Naive thymus-derived CD4-positive, alpha-beta T cell (primary cell): ENCODE results near the gene FSTL5. TPM values are rescaled to one million over a fixed set of nuclear protein-coding genes. Genes with fewer than 3 reads are reported as not detected.

Experiments
- ATAC-seq: fragments of 150-1000 bp; cut with Tn5 transposase; 2 replicates; pipeline ENCODE4 v1.10.0; 2021; ENCODE audit warnings: mild to moderate bottlenecking, moderate library complexity
- CTCF ChIA-PET: fragments of 350-600 bp; sonication (Branson Sonifier 250); formaldehyde crosslinking; loops from one replicate; lab custom pipeline; 2021; ENCODE audit warnings: antibody characterized with exemption; lab: Charles Lee
- POLR2A ChIA-PET: fragments of 350-600 bp; sonication (Branson Sonifier 250); formaldehyde crosslinking; loops from one replicate; lab custom pipeline; 2021; ENCODE audit warnings: antibody characterized with exemption, inconsistent platforms; lab: Charles Lee
- DNase-seq, 9 donors: peaks; one replicate each; pipeline versions ENCODE4 v3.0.0 to v3.0.0-alpha.2; 2020 to 2022; ENCODE audit warnings: mixed read lengths in 1 of 9
- H3K27ac ChIP-seq: one replicate; pipeline ENCODE4 v1.7.0; 2013; ENCODE audit warnings: mild to moderate bottlenecking, low read depth, low read length, moderate library complexity
- H3K27me3 ChIP-seq, 2 donors: one replicate each; pipeline ENCODE4 v1.7.0; 2013; ENCODE audit warnings: low read length in 2 of 2, mild to moderate bottlenecking in 2 of 2, moderate library complexity in 2 of 2; ENCODE audit not compliant: control insufficient read depth in 2 of 2, insufficient read depth in 2 of 2
- H3K36me3 ChIP-seq, 3 experiments: 1 replicate in 2 of 3; 2 replicates in 1 of 3; pipeline ENCODE4 v1.7.0; 2013; ENCODE audit warnings: low read length in 3 of 3, mild to moderate bottlenecking in 3 of 3, moderate library complexity in 1 of 3; ENCODE audit not compliant: insufficient read depth in 3 of 3, control insufficient read depth in 2 of 3
- H3K4me1 ChIP-seq, 2 donors: one replicate each; pipeline ENCODE4 v1.7.0; 2013; ENCODE audit warnings: low read length in 2 of 2, mild to moderate bottlenecking in 2 of 2, moderate library complexity in 1 of 2; ENCODE audit not compliant: control insufficient read depth in 2 of 2, insufficient read depth in 2 of 2
- H3K4me3 ChIP-seq: 2 replicates; pipeline ENCODE4 v1.7.0; 2013; ENCODE audit warnings: mild to moderate bottlenecking, low read length
- H3K9me3 ChIP-seq, 3 experiments: 1 replicate in 2 of 3; 2 replicates in 1 of 3; pipeline ENCODE4 v1.7.0; 2013; ENCODE audit warnings: low read length in 3 of 3; ENCODE audit not compliant: control insufficient read depth in 2 of 3
- H3K27ac Mint-ChIP-seq, 9 donors: one replicate each; pipeline ENCODE4 v1.8.0; 2020 to 2022; ENCODE audit warnings: mixed read lengths in 9 of 9, mild to moderate bottlenecking in 8 of 9, moderate library complexity in 5 of 9, inconsistent platforms in 2 of 9
- H3K27me3 Mint-ChIP-seq, 5 donors: one replicate each; pipeline ENCODE4 v1.8.0; 2021 to 2022; ENCODE audit warnings: mixed read lengths in 5 of 5, mild to moderate bottlenecking in 1 of 5
- H3K36me3 Mint-ChIP-seq, 5 donors: one replicate each; pipeline ENCODE4 v1.8.0; 2020 to 2022; ENCODE audit warnings: mixed read lengths in 5 of 5, mild to moderate bottlenecking in 3 of 5, inconsistent platforms in 1 of 5
- H3K4me1 Mint-ChIP-seq, 7 donors: one replicate each; pipeline ENCODE4 v1.8.0; 2020 to 2022; ENCODE audit warnings: mixed read lengths in 7 of 7, mild to moderate bottlenecking in 3 of 7, inconsistent platforms in 1 of 7
- H3K4me3 Mint-ChIP-seq, 10 donors: one replicate each; pipeline ENCODE4 v1.8.0; 2020 to 2022; ENCODE audit warnings: mild to moderate bottlenecking in 10 of 10, mixed read lengths in 10 of 10, moderate library complexity in 6 of 10, inconsistent platforms in 2 of 10
- H3K9me3 Mint-ChIP-seq, 11 donors: one replicate each; pipeline ENCODE4 v1.8.0; 2020 to 2022; ENCODE audit warnings: mixed read lengths in 11 of 11, mild to moderate bottlenecking in 4 of 11, inconsistent platforms in 1 of 11, moderate library complexity in 1 of 11
- intact Hi-C, 2 donors: fragments of 100-400 bp; cut with micrococcal nuclease; formaldehyde crosslinking; loops; one replicate each; pipeline ENCODE4 v1.15.1; 2023
- polyA plus RNA-seq, 2 donors: library from polyadenylated mRNA; unstranded; fragments of 300-500 nt; fragmentation: Illumina TruSeq; gene quantifications; one replicate each; pipeline ENCODE4 v1.2.3, GENCODE V29; 2021
- total RNA-seq, 6 experiments: library from RNA in 5 of 6; stranded (reverse) in 5 of 6; gene quantifications; 1 replicate in 5 of 6; 2 replicates in 1 of 6; pipeline ENCODE4 v1.2.3 and lab custom pipeline; 2021 to 2026

FSTL5 gene
- total and polyA plus RNA-seq, 7 experiments from 2014 or later: not detected

DNA sequence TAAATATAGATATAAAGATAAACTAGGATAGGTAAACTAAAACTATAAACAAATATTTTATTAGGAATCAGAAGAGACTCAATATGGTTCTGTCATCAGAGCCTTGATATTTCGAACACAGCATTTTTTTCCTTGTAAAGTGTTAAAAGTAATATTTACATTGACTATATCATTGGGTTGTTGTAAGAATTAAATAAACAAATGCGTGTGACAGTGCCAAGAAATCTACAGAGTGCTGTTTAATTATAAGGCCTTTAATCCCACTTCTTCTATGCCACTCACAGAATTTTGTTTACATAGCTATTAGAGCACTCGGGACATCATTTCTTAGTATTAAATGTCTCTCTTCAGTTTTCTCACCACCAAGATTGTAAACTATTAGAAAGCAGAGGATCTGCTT lies 807.4 kb downstream of the FSTL5 start:
- ChIA-PET CTCF (no interaction called here), POLR2A (no interaction called here)
- ATAC-seq (no peak), DNase-seq (no peak)
- Mint-ChIP-seq H3K9me3 (peaks cover 0 to 25% (median 3%) of the 10 kb centered on the region in 11 donors), H3K4me1 (no peaks in the 10 kb centered on the region), H3K27ac (no peak overlapping the region), H3K4me3 (no peak overlapping the region), H3K36me3 (no peaks in the 10 kb centered on the region), H3K27me3 (no peaks in the 10 kb centered on the region)
- intact Hi-C loops: no loop called here
- Histone ChIP-seq H3K4me3 (no peak overlapping the region), H3K27me3 (no peaks in the 10 kb centered on the region), H3K36me3 (no peaks in the 10 kb centered on the region), H3K27ac (no peak overlapping the region), H3K4me1 (no peaks in the 10 kb centered on the region), H3K9me3 (no peaks in the 10 kb centered on the region)

DNA sequence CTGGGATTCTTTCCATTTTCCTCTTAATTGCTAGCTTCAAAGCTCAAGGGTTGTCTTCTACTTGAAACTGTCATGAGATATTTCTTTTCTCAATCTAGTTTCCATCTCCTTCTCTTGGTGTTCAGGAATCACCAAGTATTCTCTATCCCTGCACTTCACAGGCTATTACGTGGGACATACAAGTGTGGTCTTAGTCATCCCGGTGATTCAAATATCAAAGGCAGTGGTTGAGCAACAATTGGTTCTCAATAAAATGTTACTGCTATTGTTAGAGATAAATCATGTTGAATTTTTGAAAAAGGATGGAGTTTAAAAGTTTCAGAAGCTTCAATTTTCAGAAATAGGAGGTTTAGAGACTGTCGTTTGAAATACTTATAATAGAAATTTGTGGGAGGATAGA lies 812.9 kb downstream of the FSTL5 start:
- Mint-ChIP-seq H3K27me3 (no peaks in the 10 kb centered on the region), H3K4me1 (no peaks in the 10 kb centered on the region), H3K36me3 (no peaks in the 10 kb centered on the region), H3K27ac (no peak overlapping the region), H3K4me3 (no peak overlapping the region), H3K9me3 (peaks cover 0 to 35% (median 5%) of the 10 kb centered on the region in 11 donors)
- Histone ChIP-seq H3K9me3 (no peaks in the 10 kb centered on the region), H3K27me3 (no peaks in the 10 kb centered on the region), H3K4me1 (no peaks in the 10 kb centered on the region), H3K27ac (no peak overlapping the region), H3K36me3 (no peaks in the 10 kb centered on the region), H3K4me3 (no peak overlapping the region)
- intact Hi-C loops: no loop called here
- ChIA-PET POLR2A (no interaction called here), CTCF (no interaction called here)
- DNase-seq (no peak), ATAC-seq (no peak)

DNA sequence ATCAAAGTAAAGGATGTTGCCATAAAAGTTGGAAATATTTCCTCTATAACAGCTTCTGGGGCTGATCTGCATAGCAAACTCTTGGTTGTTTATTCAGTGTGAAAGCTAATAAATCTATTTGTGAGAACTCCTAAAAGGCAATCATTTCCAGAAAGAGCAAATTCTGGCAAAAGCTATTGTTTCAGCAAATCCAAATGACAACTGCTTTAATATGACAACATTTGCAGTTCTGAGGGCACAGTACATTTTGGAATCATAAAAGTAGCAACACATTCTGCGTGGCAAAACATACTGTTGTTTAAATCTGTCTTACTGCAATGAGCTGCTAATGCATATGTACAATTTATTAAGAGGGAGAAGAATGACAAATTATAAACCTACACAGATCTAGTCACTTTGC lies 818.1 kb downstream of the FSTL5 start:
- CTCF ChIA-PET: no interaction called here
- ATAC-seq: no peak

DNA sequence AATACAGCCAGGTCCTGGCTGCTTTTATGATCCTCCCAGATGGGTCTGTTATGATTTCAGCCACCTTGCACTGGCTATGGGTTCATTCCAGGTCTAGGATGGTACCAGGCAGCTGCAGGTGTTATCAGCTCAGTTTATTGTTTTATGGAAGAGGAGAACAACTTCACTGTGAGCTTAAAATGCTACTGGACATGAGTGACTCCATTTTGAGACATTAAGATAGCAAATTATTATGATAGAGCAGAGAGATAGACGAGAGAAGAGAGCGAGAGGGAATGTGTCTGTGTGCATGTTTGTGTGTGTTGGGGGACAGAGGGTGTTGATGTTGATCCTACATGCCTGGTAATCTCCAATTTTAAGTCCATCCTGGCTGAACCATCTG lies 820.2 kb downstream of the FSTL5 start:
- DNase-seq (no peak), ATAC-seq (no peak)
- Histone ChIP-seq H3K27me3 (no peaks in the 10 kb centered on the region), H3K4me1 (no peaks in the 10 kb centered on the region), H3K4me3 (no peak overlapping the region), H3K27ac (no peak overlapping the region), H3K36me3 (no peaks in the 10 kb centered on the region), H3K9me3 (no peaks in the 10 kb centered on the region)
- Mint-ChIP-seq H3K36me3 (no peaks in the 10 kb centered on the region), H3K27me3 (no peaks in the 10 kb centered on the region), H3K4me3 (no peak overlapping the region), H3K27ac (no peak overlapping the region), H3K9me3 (peaks cover 0 to 18% (median 4%) of the 10 kb centered on the region in 11 donors), H3K4me1 (no peaks in the 10 kb centered on the region)
- CTCF ChIA-PET: no interaction called here
- POLR2A ChIA-PET: no interaction called here
- intact Hi-C loops: no loop called here

More for the DNA sequence above, 818.1 kb downstream of the FSTL5 start:
- POLR2A ChIA-PET: no interaction called here
- Mint-ChIP-seq H3K27ac (no peak overlapping the region), H3K27me3 (no peaks in the 10 kb centered on the region), H3K9me3 (peaks cover 0 to 30% (median 5%) of the 10 kb centered on the region in 11 donors), H3K36me3 (no peaks in the 10 kb centered on the region), H3K4me1 (no peaks in the 10 kb centered on the region), H3K4me3 (no peak overlapping the region)
- intact Hi-C loops: no loop called here
- no peak for DNase-seq
- Histone ChIP-seq H3K27ac (no peak overlapping the region), H3K9me3 (no peaks in the 10 kb centered on the region), H3K4me3 (no peak overlapping the region), H3K4me1 (no peaks in the 10 kb centered on the region), H3K36me3 (no peaks in the 10 kb centered on the region), H3K27me3 (no peaks in the 10 kb centered on the region)

DNA sequence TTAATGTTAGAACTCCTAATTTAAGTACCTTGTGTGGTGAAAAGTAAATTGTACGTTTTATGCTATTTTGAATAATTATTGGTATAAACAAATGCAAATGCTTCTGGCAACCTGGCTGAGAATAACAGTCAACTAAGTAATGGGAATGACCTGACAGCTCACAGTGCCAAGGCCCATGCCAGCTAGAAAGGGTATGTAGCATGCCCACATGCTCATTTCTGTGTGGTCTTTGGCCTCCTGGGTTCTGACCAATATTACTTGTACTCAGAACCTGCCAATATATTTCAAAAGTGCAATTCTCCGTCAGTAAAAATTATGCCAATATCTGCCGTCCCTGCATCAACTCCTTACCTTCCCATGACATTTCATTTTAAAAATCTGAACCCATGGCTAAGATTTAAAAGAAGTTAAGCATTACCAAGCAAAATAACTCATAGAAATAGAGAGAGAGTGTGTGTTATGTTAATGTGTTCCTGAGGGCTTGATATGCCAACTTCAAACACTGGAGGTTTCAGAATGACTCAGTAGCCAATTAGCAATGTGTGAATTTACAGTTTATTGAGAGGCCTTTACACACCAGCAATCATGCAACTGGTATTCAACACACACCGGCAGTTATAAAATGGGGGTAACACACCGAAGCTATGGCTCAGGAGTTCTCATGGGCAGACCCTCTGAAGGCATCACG lies 820.8 kb downstream of the FSTL5 start:
- Mint-ChIP-seq H3K27ac (no peak overlapping the region), H3K4me3 (no peak overlapping the region), H3K9me3 (peaks cover 0 to 18% (median 4%) of the 10 kb centered on the region in 11 donors), H3K36me3 (no peaks in the 10 kb centered on the region), H3K4me1 (no peaks in the 10 kb centered on the region), H3K27me3 (no peaks in the 10 kb centered on the region)
- H3K4me1 ChIP-seq: no peaks in the 10 kb centered on the region
- DNase-seq (no peak), ATAC-seq (no peak)
- H3K27ac ChIP-seq: no peak overlapping the region
- no peaks in the 10 kb centered on the region for H3K9me3 ChIP-seq
- intact Hi-C loops: no loop called here
- H3K36me3 ChIP-seq: no peaks in the 10 kb centered on the region
- CTCF ChIA-PET: no interaction called here
- no peak overlapping the region for H3K4me3 ChIP-seq
- H3K27me3 ChIP-seq: no peaks in the 10 kb centered on the region
- POLR2A ChIA-PET: no interaction called here

DNA sequence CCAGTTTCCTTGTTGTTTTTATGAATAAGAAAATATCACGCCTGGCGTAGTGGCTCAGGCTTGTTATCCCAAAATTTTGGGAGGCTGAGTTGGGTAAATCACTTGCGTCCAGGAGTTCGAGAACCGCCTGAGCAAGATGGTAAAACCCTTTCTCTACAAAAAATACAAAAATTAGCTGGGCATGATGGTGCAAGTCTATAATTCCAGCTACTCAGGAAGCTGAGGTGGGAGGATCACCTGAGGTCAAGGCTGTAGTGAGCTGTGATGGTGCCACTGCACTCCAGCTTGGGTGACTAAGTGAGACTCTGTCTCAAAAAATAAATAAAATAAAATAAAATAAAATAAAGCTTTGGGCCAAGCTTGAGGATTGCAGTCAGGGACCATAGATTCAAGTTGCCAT lies 827.2 kb downstream of the FSTL5 start:
- H3K4me3 ChIP-seq: no peak overlapping the region
- no peaks in the 10 kb centered on the region for H3K36me3 Mint-ChIP-seq
- no peak overlapping the region for H3K27ac Mint-ChIP-seq
- H3K4me3 Mint-ChIP-seq: no peak overlapping the region
- no peaks in the 10 kb centered on the region for H3K36me3 ChIP-seq
- no peaks in the 10 kb centered on the region for H3K9me3 ChIP-seq
- intact Hi-C loops: no loop called here
- no peaks in the 10 kb centered on the region for H3K27me3 Mint-ChIP-seq
- H3K9me3 Mint-ChIP-seq: peaks cover 0 to 8% (median 3%) of the 10 kb centered on the region in 11 donors
- H3K4me1 ChIP-seq: no peaks in the 10 kb centered on the region
- no peak for ATAC-seq
- no peaks in the 10 kb centered on the region for H3K4me1 Mint-ChIP-seq
- no peak overlapping the region for H3K27ac ChIP-seq
- no peaks in the 10 kb centered on the region for H3K27me3 ChIP-seq
- POLR2A ChIA-PET: no interaction called here
- no peak for DNase-seq
- CTCF ChIA-PET: no interaction called here

DNA sequence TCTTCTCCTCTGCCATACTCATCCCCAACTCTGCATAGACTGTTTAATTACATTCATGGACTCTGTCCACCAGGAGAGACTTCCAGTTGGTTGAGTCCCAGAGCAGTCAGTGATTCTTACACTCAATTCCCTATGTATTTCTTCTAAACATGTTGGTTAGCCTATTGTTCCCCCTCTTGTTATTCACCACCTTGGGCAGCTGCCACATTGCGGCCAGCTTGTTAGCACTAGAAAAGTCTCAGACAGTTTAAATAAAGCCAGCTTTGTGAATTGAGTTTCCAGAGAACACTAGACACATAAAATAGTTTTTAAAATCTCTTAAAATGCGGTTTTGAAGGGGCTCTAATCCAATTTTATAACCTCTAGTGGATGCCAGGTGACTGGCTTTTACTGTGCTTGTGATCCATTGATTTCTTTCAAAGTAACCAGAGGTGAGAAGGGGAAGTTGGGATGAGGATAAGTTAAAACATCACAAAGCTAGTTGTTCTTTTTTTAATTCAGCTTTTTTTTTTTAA lies 827.7 kb downstream of the FSTL5 start:
- Histone ChIP-seq H3K27ac (no peak overlapping the region), H3K4me1 (no peaks in the 10 kb centered on the region), H3K9me3 (no peaks in the 10 kb centered on the region), H3K4me3 (no peak overlapping the region), H3K27me3 (no peaks in the 10 kb centered on the region), H3K36me3 (no peaks in the 10 kb centered on the region)
- no peaks in the 10 kb centered on the region for H3K27me3 Mint-ChIP-seq
- no peaks in the 10 kb centered on the region for H3K4me1 Mint-ChIP-seq
- POLR2A ChIA-PET: no interaction called here
- intact Hi-C loops: no loop called here
- no peak for DNase-seq
- no peaks in the 10 kb centered on the region for H3K36me3 Mint-ChIP-seq
- no peak for ATAC-seq
- H3K27ac Mint-ChIP-seq: no peak overlapping the region
- CTCF ChIA-PET: no interaction called here
- no peak overlapping the region for H3K4me3 Mint-ChIP-seq
- H3K9me3 Mint-ChIP-seq: peaks cover 0 to 8% (median 4%) of the 10 kb centered on the region in 11 donors
